GM19035 (cell line): ENCODE measurements around the gene RPS24.

Source experiments
- ATAC-seq: cut with Tn5 transposase; IDR thresholded peaks from one replicate; pipeline ENCODE4 v1.9.1; 2021; ENCODE audit not compliant: unreplicated experiment

The RPS24 gene

GRCh38 chr10:78025685-78026364 is 7.8 kb upstream of the RPS24 start:
- no peak for ATAC-seq

- peak; percentile 11 for ATAC-seq
These were observed 5.0 kb upstream of the RPS24 start for GRCh38 chr10:78028438-78029268.

DNA sequence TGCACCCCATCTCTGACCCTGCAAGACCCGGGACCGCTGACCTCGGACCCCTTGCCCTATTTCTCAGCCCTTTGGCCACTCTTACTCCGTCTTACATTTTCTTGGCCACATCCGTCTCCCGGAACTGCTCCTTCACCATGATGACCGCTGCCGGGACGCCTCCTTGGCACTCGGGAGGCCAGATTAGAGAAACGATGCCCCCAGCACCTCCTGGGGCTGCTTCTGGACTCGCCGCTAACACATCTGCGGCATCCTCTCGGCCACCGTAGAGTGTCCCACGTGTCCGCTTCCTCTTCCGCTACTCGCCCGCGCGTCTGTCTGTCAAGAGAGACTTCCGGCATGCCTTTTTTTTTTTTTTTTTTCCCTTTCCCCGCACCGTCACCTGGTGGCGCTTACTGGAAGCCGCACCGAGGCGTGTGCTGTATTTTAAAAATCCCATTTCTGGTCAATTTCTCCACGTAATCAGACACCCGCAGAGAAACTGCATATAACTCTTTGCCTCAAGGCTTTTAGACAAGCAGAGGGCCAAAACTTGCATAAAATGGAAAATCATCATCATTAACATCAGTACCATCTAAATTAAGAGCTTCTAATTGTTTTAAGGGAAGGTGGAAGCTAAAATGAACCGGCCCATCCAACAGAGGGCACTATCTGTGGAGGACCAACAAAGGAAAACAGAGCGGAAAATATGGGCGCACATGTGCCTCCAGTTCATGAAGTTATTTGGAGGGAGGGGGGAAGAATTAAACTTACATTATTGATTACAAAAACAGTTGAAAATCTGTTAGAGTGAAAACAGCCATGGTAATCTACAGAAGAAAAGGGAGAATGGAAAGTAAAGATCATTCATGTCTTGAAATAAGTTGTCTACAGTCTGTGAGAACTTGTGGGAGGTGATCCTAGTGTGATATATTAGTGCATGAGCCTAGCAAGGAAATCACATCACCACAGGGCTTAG is 4.1 kb upstream of the RPS24 start, which contains the start of gene POLR3A:
Gene POLR3A (minus strand): TSS at position 247 of the 958 bp plus-strand sequence. CDS start 108 bp downstream, at position 139.
- peak; percentile 52 for ATAC-seq

- ATAC-seq = no peak
These were observed 351 bp upstream of the RPS24 start for GRCh38 chr10:78033387-78033636.

GRCh38 chr10:78035025-78035424 is 1.4 kb downstream of the RPS24 start:
- no peak for ATAC-seq

- ATAC-seq = no peak
These were observed 1.8 kb downstream of the RPS24 start for GRCh38 chr10:78035437-78035836.

DNA sequence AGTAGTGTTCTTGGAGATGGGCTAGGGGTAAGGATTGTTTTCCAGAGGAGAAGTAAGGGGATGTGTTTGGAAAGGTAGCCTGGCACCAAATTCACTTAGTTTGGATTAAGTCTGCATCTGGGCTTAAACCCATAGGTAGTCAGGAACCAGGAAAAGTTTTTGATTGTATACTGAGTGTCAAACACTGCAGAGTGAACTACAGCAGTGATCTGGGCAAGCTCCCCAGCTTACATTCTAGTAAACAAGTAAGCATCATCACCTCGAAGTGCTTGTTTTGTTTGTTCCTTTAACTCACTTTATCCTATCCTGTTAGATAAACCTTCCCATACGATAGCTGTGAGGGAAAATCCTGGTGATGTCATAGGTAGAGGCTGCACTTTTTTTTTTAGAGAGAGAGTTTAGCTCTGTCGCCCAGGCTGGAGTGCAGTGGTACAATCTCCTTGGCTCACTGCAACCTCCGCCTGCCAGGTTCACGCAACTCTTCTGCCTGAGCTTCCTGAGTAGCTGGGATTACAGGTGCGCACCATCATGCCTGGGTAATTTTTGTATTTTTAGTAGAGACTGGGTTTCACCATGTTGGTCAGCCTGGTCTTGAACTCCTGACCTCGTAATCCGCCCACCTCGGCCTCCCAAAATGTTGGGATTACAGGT is 2.4 kb downstream of the RPS24 start:
- ATAC-seq = no peak

GRCh38 chr10:78038105-78038504 is 4.4 kb downstream of the RPS24 start:
- ATAC-seq = no peak

- ATAC-seq = no peak
These were observed 5.3 kb downstream of the RPS24 start for GRCh38 chr10:78038791-78039547.

DNA sequence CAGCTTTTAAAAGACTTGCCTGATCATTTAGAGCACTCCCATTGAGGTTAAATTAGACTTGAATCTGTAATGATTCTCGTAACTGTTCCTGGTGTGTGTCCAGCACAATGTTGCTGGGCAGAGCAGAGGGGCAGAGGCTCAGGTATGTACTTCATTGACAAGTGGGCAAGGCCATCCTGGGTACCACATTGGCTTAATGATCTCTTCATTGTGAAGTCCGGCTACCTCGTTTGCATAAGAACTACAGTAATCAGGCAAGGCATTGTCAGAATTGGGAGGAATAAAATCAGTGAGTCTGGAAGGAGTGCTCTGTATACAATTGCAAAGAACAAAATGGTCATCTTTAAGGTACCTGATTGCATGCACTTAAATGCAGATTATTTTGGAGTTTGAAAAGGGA is 6.1 kb downstream of the RPS24 start:
- no peak for ATAC-seq

DNA sequence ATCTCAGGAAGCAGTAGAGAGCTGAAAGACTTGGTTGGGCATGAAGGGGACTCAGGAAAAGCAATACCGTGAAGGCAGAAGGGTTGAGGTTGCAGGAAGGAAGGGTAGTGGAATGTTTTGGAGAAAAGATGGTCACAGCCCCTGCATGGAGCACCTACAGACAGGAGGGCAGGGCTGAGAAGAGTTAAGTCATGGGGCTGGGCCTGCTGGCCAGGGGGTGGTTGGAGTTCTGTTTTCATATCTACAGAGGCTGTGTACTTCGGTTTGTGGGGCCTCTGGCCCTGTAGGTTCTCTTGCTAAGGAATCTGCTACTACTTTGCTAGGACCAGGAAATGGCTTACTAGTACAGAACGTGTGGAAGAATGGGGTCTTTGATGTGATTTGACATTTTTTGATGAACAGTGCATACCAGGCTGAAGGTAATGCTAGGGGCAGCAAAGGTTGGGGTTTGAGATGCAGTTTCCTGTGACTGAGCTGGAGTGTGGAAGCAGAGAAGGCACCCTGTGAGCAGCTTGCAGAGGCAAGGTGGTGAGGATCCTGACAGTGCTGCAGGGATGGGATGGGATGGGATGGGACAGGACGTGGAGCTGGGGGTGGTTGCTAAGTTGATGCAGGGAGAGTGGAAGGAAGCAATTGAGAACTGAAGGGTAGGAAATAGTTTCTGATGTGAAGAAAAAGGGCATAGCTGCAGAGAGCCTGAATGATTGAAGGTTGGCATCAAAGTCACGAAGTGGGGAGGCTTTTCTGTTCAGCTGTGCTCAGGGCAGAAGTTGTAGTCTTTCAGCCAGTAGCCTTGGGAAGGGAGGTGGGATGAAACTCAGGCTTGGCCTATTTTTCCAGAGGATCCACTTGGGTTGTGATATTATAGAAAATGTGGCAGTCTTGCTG is 7.8 kb downstream of the RPS24 start:
- ATAC-seq = no peak

DNA sequence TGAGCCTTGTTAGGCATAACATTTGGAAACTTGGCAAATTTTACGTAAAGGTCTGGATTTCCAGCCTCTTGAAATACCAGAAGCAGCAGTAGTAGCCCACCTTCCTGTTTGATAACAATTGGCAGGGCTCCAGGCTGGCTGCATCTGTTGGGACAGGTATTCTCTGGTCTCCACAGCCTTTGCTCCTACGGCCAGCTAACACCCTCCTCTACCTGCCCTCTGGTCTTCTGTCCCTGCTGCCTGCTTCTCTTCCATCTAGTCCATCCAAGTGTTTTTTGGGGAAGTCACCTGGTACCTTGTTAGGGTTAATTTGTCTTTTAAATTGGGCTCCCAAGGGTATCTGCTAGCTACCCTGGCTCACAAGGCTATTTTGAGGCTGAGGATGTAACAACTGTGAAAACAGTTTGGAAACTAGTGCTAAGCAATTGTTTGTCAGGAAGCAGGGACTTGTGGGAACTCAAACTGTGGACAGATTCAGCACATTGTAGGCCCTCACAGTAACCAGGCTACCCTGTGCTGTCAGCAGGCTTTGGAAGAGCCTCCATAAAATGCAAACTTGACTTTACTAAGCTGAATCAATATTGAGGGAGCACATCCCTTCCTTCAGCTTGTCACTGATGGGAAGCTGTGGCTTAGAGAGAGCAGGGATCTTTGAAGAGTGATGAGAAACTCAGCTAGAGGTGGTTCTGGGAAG is 8.5 kb downstream of the RPS24 start:
- no peak for ATAC-seq

DNA sequence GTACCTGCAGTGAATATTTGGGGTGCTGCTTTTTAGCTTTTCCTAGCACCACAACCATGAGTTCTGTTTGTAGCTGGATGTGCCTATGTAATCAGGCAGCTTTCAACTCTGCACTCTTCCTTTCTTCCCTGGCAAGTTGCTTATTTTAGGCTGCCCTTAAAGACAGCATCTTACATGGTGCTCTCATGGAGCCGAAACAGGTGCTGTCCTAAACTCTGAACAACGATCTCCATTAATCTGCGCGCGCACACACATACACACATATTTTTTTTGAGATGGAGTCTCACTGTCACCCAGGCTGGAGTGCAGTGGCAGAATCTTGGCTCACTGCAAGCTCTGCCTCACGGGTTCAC is 9.1 kb downstream of the RPS24 start:
- ATAC-seq = no peak

GRCh38 chr10:78044179-78044578 is 10.5 kb downstream of the RPS24 start:
- no peak for ATAC-seq

DNA sequence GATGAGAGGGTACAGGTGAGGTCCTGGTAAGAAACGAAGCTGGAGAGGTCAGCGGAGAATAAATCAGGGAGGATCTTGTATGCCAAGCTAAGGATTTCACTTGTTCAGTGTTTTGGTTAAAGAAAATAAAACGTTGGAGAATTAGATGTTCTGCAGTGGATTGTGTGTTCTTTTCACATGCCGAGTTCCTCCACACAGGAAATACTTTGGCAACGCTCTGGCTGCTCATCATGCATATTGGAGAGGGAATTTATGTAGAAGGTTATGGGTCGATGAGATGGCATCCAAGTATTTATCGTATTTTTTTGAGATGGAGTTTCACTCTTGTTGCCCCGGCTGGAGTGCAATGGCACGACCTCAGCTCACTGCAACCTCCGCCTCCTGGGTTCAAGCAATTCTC is 11.0 kb downstream of the RPS24 start:
- ATAC-seq = no peak

DNA sequence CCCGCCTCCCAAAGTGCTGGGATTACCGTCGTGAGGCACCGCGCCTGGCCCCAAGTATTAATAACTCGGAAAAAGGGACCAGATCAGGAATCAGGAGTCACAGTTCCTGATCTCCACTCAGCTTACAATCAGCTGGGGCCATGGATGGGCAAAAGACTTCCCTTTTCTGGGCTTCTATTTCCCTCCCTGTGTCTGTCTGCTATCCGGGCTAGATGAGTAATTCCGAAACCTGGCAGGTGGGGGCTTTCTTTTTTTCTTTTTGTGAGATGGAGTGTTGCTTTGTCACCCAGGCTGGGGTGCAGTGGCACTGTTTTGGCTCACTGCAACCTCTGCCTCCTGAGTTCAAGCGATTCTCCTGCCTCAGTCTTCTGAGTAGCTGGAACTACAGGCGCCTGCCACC is 11.6 kb downstream of the RPS24 start:
- ATAC-seq = peak; percentile 54

DNA sequence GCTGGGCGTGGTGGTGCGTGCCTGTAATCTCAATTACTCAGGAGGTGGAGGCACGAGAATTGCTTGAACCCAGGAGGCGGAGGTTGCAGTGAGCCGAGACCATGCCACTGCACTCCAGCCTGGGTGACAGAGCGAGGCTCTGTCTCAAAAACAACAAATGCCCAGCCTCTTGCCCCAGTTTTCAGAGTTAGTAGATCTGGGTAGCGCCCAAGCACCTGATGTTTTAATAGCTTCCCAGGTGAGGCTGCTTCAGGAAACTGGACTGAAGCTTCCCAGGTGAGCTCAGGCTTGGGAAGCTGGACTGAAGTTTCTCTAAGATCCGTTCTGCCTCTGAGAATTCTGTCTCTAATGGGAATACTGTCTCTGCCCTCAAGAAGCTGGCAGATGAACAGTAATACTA is 12.2 kb downstream of the RPS24 start:
- no peak for ATAC-seq

DNA sequence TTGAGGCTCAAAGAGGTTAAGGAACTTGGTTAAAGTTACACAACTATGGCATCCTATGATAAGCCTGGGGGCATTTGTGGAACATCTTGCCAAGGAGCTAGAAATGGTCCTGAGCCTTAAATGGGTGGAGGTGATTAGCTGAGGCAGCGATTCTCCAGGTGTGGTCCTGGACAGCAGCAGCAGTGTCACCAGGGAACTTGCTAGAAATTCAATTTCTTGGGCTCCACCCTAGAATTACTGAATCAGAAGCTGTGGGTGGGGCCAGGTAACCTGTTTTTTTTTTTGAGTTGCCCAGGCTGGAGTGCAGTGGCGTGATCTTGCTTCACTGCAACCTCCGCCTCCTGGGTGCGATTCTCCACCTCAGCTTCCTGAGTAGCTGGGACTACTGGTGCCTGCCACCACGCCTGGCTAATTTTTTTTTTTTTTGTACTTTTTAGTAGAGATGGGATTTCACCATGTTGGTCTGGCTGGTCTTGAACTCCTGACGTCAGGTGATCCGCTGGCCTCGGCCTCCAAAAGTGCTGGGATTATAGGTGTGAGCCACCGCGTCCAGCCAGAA is 13.1 kb downstream of the RPS24 start:
- ATAC-seq = no peak
